Endothelial cell (in vitro differentiated cells): ENCODE measurements around the gene GABBR1. TPM values are rescaled to one million over a fixed set of nuclear protein-coding genes. Genes with fewer than 3 reads are reported as not detected.

ENCODE experiments used
- DNase-seq: peaks from one replicate; pipeline ENCODE4 v3.0.0; 2021; ENCODE audit warnings: low spot score
- H3K27ac Mint-ChIP-seq: one replicate; pipeline ENCODE4 v1.8.0; 2021; ENCODE audit warnings: mixed read lengths, inconsistent platforms; ENCODE audit not compliant: unreplicated experiment
- H3K27me3 Mint-ChIP-seq: one replicate; pipeline ENCODE4 v1.8.0; 2021; ENCODE audit warnings: mild to moderate bottlenecking, moderate library complexity, mixed read lengths, inconsistent platforms; ENCODE audit not compliant: unreplicated experiment
- H3K36me3 Mint-ChIP-seq: one replicate; pipeline ENCODE4 v1.8.0; 2021; ENCODE audit warnings: mild to moderate bottlenecking, low read depth, mixed read lengths, inconsistent platforms; ENCODE audit not compliant: unreplicated experiment
- H3K4me1 Mint-ChIP-seq: one replicate; pipeline ENCODE4 v1.8.0; 2021; ENCODE audit warnings: mild to moderate bottlenecking, mixed read lengths, inconsistent platforms; ENCODE audit not compliant: unreplicated experiment
- H3K4me3 Mint-ChIP-seq: one replicate; pipeline ENCODE4 v1.8.0; 2021; ENCODE audit warnings: mild to moderate bottlenecking, mixed read lengths, inconsistent platforms; ENCODE audit not compliant: unreplicated experiment
- H3K9me3 Mint-ChIP-seq: one replicate; pipeline ENCODE4 v1.8.0; 2021; ENCODE audit warnings: mixed read lengths, inconsistent platforms; ENCODE audit not compliant: unreplicated experiment
- CTCF ChIP-seq: fragments of 200-600 bp; sonication (generic); IDR thresholded peaks from one replicate; pipeline ENCODE4 v1.5.0; 2021; ENCODE audit warnings: antibody characterized with exemption; ENCODE audit not compliant: unreplicated experiment
- total RNA-seq: library from RNA; stranded (reverse); fragmentation: NEBNext Ultra II Directional; extraction: Animal tissue kit (Norgen Biotek cat#: 25700); gene quantifications from one replicate; pipeline ENCODE4 v1.2.1, GENCODE V29; 2021; ENCODE audit not compliant: unreplicated experiment

The GABBR1 gene
- total RNA-seq, 1 donor from 2014 or later, result 164 TPM

GRCh38 chr6:29620630-29621029 lies 12.4 kb downstream of the GABBR1 start:
- Mint-ChIP-seq H3K9me3 (no peaks in the 10 kb centered on the region), H3K27me3 (peaks cover 1% of the 10 kb centered on the region), H3K36me3 (peaks cover 59% of the 10 kb centered on the region), H3K4me3 (peak overlapping the region; percentile 74), H3K4me1 (peaks cover 55% of the 10 kb centered on the region), H3K27ac (no peak overlapping the region)
- no peak for TF ChIP-seq CTCF
- DNase-seq, result no peak

- H3K36me3 Mint-ChIP-seq, result peaks cover 57% of the 10 kb centered on the region
- no peaks in the 10 kb centered on the region for H3K27me3 Mint-ChIP-seq
- H3K4me1 Mint-ChIP-seq, result peaks cover 45% of the 10 kb centered on the region
- peak overlapping the region; percentile 6 for H3K4me3 Mint-ChIP-seq
- H3K27ac Mint-ChIP-seq, result peak overlapping the region; percentile 62
- TF ChIP-seq CTCF, result no peak
- H3K9me3 Mint-ChIP-seq, result no peaks in the 10 kb centered on the region
- no peak for DNase-seq
Measured at GRCh38 chr6:29619578-29620160, 13.3 kb downstream of the GABBR1 start.

- Mint-ChIP-seq H3K36me3 (peaks cover 56% of the 10 kb centered on the region), H3K4me3 (peak overlapping the region; percentile 63), H3K27ac (no peak overlapping the region), H3K9me3 (no peaks in the 10 kb centered on the region), H3K4me1 (peaks cover 41% of the 10 kb centered on the region), H3K27me3 (no peaks in the 10 kb centered on the region)
- peak; percentile 23 for DNase-seq
- TF ChIP-seq CTCF, result peak; percentile 39
Measured at GRCh38 chr6:29617782-29618554, 15.0 kb downstream of the GABBR1 start.

- TF ChIP-seq CTCF, result no peak
- Mint-ChIP-seq H3K9me3 (no peaks in the 10 kb centered on the region), H3K36me3 (peaks cover 57% of the 10 kb centered on the region), H3K27ac (peak overlapping the region; percentile 79), H3K27me3 (peaks cover 2% of the 10 kb centered on the region), H3K4me3 (peak overlapping the region; percentile 64), H3K4me1 (peaks cover 54% of the 10 kb centered on the region)
- no peak for DNase-seq
Measured at GRCh38 chr6:29611426-29611825, 21.6 kb downstream of the GABBR1 start.

GRCh38 chr6:29610540-29610939 lies 22.4 kb downstream of the GABBR1 start:
- DNase-seq, result no peak
- Mint-ChIP-seq H3K27me3 (peaks cover 6% of the 10 kb centered on the region), H3K9me3 (no peaks in the 10 kb centered on the region), H3K27ac (peak overlapping the region; percentile 79), H3K36me3 (peaks cover 65% of the 10 kb centered on the region), H3K4me3 (no peak overlapping the region), H3K4me1 (peaks cover 62% of the 10 kb centered on the region)
- TF ChIP-seq CTCF, result no peak
